GM19372 (cell line): ENCODE data around the gene BIRC5.
"Not testable (repeated sequence)": the region's sequence is repeated elsewhere in the genome, so short reads cannot be mapped to it uniquely, and the experiment has no call there.

ENCODE experiments used
- ATAC-seq: cut with Tn5 transposase; IDR thresholded peaks from one replicate; pipeline ENCODE4 v1.9.1; 2021; ENCODE audit warnings: mild to moderate bottlenecking, low read depth, moderate library complexity; ENCODE audit not compliant: unreplicated experiment

The BIRC5 gene

GRCh38 chr17:78237401-78238012 lies 23.5 kb downstream of the BIRC5 start:
- no peak for ATAC-seq

- ATAC-seq, result no peak
Measured at GRCh38 chr17:78238823-78239488, 24.9 kb downstream of the BIRC5 start.

- ATAC-seq, result no peak
Measured at GRCh38 chr17:78239489-78239931, 25.5 kb downstream of the BIRC5 start.

- no peak for ATAC-seq
Measured at GRCh38 chr17:78240012-78240655, 26.1 kb downstream of the BIRC5 start.

GRCh38 chr17:78240839-78241238 lies 26.8 kb downstream of the BIRC5 start:
- no peak for ATAC-seq

- ATAC-seq, result no peak
Measured at GRCh38 chr17:78241277-78242023, 27.4 kb downstream of the BIRC5 start.

- ATAC-seq, result no peak
Measured at GRCh38 chr17:78242024-78242742, 28.1 kb downstream of the BIRC5 start.

- ATAC-seq, result no peak
Measured at GRCh38 chr17:78247304-78247703, 33.3 kb downstream of the BIRC5 start.

GRCh38 chr17:78248051-78248914 lies 34.2 kb downstream of the BIRC5 start:
- no peak for ATAC-seq

- ATAC-seq, result no peak
Measured at GRCh38 chr17:78249074-78249817, 35.2 kb downstream of the BIRC5 start.

GRCh38 chr17:78249818-78250806 lies 36.1 kb downstream of the BIRC5 start:
- no peak for ATAC-seq

GRCh38 chr17:78250891-78251772 lies 37.1 kb downstream of the BIRC5 start:
- ATAC-seq, result peak; percentile 55

- no peak for ATAC-seq
Measured at GRCh38 chr17:78251773-78252103, 37.7 kb downstream of the BIRC5 start.

- ATAC-seq, result no peak
Measured at GRCh38 chr17:78252111-78252634, 38.1 kb downstream of the BIRC5 start.

GRCh38 chr17:78252701-78253635 lies 38.9 kb downstream of the BIRC5 start:
- ATAC-seq, result no peak

GRCh38 chr17:78253636-78253945 lies 39.5 kb downstream of the BIRC5 start:
- not testable (repeated sequence) for ATAC-seq
